Stimulated activated CD4-positive, alpha-beta T cell treated with anti-CD3 and anti-CD28 coated beads, Interleukin-4, amount 100 ng/mL, for 4 hours (primary cell): Measurements from ENCODE around the gene ZBTB7B.
"Not testable (repeated sequence)": the region's sequence is repeated elsewhere in the genome, so short reads cannot be mapped to it uniquely, and the experiment has no call there.

ENCODE experiments used
- DNase-seq, 2 experiments: peaks; one replicate each; pipeline ENCODE4 v3.0.0-alpha.2; 2020

Gene ZBTB7B

DNA sequence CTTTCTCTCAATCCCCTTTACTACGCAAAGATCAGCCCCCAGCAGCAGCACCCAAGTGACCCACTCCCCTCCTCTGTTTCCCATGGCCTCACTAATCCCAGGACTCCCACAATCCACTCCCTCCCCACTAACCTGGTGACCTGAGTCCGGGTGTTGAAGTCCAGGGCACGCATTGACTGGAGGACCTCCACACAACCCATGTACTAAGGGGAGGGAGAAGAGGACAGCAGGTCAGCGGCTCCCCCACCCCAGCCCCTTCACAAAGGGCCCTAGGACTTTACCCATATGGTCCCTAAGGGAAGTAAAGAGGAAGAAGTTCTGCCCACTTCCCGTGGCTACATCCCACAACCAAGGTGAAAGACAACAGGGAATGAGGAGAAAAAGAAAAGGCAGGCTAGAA, 33.4 kb upstream of the ZBTB7B start:
- no peak for DNase-seq

DNA sequence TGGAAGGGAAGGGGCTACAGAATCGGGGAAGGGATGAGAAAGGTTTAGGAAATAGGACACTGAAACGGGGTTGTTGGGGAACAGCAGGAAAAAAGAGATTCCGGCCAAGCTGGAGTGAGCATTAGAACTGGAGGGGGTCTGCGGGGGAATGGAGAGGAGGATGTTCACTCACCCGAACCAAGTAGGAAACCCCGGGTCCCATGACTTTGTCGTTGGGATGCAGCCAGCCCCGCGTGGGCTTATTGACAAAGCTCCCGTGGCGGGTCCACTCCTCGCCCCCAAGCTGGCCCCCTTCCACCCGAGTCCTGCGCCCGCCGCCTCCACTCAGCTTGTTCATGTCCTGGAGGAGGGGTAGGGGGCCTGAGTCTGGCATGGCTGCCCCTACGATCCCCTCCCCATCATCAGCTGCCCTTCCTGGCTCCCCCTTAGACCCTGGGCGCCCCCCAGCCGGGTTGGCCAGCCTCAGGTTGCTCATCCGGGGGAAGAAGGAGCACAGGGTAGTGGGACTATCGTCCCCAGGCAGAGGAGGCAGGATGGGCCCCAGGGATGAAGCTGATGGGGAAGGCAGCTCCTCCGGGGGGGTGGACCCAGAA, 32.6 kb upstream of the ZBTB7B start:
- no peak for DNase-seq

DNA sequence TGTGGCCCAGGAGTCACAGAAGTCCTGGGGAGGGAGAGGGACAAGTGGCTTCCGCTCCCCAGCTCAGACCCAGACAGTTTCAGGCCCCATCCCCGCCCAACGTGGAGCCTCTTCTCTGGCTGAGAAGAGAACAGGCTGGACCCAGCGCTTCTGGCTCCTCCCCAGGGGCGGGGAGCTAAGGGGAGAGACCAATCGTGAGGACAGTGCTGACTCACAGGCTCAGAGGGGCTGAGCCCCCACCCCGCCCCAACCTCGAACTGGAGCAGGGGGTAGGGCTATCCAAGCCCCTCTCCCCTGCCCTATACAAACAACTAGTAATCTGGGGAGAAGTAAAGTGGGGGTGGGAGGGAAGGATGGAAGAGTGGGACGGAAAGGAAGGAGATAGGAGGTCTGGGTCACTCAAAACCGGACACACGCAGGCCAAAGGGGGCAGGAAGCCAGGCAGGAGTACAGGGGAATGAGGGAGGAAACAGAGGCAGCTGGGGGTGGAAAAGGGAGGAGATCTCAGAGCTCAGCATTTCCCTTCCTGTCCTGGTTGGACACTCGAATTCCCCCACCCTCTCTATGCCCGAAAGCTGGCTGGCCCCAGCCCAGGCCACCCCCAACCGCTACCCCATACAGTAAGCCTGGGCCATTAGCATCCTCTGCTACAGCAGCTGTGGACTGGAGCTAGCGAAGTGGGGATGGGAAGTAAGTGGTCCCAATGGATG, 31.8 kb upstream of the ZBTB7B start, which contains the start of gene SHC1:
Gene SHC1, minus strand, starts transcription at position 117 of the 710 bp plus-strand sequence. CDS start 221 bp downstream, outside the sequence.
- peak; percentile 36 to 41 for DNase-seq

DNA sequence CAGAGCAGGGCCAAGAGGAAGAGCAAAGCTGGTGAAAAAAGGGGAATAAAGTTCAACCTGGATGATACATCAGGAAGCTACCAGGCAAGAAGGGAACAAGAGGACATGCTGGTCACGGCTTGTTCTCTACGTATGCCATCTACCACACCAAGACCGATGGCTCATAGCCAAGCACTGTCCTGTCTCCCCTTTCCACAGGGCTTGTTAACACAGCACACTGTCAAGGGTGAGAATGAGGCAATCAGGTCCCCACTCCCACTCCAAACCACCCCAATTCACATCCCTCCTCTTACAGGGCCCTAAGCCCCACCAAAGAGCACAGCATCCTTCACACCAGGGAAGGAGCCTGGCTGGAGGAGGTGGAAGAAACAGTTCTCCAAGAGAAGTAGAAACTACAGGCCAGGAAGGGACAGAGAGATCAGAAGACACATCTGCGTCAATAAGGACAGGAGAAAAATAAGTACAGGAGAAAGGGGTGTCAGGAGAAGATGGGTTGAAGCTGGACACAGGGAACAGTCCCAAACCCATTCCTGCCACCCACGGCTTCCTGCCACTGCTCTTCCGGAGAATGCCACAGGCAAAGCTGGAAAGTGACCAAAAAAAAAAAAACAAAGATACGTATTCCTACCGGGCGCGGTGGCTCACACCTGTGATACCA, 31.1 kb upstream of the ZBTB7B start:
- DNase-seq: no peak

- DNase-seq: no peak
Observed at GRCh38 chr1:154972213-154972516, 30.4 kb upstream of the ZBTB7B start.

- DNase-seq: no peak
Observed at GRCh38 chr1:154972517-154973343, 29.9 kb upstream of the ZBTB7B start.

- DNase-seq: peak; percentile 87 to 88
Observed at GRCh38 chr1:154973344-154974101, 29.1 kb upstream of the ZBTB7B start.

DNA sequence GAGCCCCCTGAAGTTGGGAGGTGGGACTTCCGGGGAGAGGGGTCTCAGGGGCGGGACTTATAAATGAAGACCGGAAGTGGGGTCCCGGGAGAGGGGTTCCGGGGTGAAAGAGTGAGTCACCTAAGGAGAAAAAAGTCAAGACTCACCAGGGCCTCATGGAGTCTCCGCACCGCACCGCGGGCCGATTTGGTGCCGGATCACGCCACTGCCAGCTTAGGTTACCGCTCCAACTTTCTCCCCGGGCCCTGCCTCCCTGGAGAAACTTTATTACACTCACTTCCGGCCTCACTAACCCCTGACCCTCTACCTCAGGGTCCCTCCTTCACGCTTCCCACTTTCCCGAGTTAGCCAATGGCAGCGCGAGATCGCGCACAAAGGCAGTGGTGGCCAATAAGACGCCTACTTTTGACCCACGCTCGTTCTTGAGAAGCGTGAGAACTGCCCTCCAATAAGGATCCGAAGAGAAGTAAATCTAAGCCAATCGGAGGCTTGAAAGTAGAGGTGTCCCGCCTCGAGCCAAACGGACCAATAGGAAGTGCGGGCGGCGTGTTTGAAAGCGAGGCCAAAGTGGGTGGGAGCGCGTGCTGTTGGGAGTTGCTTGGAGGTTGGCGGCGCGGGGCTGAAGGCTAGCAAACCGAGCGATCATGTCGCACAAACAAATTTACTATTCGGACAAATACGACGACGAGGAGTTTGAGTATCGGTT, 28.3 kb upstream of the ZBTB7B start, which contains the start of gene CKS1B:
Gene CKS1B, plus strand, starts transcription at position 580 of the 706 bp plus-strand sequence. Its CDS starts 65 bp downstream, at position 645.
- peak; percentile 88 to 96 for DNase-seq

GRCh38 chr1:154974808-154975408, 27.7 kb upstream of the ZBTB7B start:
- peak; percentile 90 to 93 for DNase-seq

DNA sequence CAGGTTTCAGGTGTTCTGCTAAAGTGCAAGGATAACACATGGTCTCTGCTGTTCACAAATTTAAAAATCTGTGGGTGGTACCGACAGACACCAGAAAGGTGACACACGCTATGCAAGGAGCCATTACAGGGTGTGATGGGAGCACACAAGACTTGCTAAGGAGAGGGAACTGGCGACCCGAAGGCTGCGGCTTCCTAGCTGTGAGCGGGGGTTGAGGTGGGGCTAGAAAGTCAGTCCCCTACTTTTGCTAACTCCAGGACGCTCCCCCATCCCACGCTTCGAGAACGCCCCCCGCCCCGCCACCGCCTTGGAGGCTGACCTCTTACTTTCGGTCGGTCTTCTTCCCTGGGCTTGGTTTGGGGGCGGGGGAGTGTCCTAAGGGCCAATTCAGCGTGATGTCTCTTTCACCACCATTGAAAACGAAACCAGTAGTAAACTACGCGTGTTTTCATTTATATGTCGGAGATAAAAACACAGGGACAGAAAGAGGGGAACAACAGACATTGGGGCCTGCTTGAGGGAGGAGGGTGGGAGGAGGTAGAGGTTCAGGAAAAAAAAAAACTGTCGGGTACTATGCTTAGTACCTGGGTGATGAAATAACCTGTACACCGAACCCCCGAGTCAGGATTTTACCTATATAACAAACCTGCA, 27.1 kb upstream of the ZBTB7B start:
- peak; percentile 49 to 50 for DNase-seq

GRCh38 chr1:154977762-154978161, 24.8 kb upstream of the ZBTB7B start:
- not testable (repeated sequence) for DNase-seq

DNA sequence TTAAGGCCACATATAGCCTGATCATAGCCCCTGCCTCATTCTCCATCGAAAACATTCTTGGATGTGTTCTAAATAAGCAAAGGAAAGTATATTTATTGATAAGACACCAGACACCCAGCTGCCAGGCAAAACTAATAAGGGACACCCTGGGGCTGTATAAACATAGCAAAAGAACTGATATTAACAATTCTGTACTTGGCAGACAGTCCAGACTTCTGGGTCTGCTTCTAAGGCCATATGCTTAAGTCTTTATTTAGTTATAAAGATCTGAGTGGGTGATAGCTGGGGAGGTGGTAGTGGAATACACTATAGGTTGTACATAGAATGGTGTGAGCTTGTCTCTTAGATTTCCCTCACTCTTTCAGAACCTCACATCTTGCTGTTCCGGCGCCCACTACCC, 24.2 kb upstream of the ZBTB7B start:
- DNase-seq: no peak

GRCh38 chr1:154982341-154982740, 20.3 kb upstream of the ZBTB7B start:
- no peak for DNase-seq

- DNase-seq: peak; percentile 91 to 96
Observed at GRCh38 chr1:154982897-154983648, 19.5 kb upstream of the ZBTB7B start, which contains the start of gene FLAD1. FLAD1 (plus strand) TSS chr1:154983344; CDS start chr1:154983695, 351 bp downstream.

DNA sequence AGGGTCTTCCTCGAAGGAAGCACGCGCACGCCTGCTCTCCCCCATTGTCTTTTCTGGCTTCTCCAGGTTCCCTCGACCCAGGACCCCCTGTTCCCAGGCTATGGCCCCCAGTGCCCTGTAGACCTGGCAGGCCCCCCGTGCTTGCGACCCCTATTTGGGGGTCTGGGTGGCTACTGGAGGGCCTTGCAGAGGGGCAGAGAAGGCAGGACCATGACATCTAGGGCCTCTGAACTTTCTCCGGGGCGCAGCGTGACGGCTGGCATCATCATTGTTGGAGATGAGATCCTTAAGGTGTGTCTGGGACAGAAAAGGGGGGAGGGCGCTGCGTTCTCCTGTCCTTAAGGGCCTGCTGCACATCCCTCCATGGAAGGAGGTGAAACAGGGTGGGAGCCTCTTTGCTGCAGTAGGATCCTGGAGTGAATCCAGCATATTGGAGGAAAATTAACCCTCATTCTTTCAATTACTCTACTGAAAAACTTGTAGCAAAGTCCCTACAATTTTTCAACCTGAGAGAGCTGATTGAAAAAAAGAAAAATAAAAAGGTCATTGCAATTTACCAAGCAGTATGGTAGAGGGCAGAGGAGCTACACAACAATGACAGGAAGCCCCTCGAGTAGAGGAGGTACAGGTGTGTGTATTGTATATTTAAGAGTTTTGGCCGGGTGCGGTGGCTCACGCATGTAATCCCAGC, 18.7 kb upstream of the ZBTB7B start:
- DNase-seq: no peak

GRCh38 chr1:154986736-154987135, 15.9 kb upstream of the ZBTB7B start:
- not testable (repeated sequence) for DNase-seq

- DNase-seq: no peak
Observed at GRCh38 chr1:154987326-154987725, 15.3 kb upstream of the ZBTB7B start.

GRCh38 chr1:154988058-154988954, 14.3 kb upstream of the ZBTB7B start:
- no peak for DNase-seq
